IPS-18a (cell line): ENCODE measurements around the gene ATP6V0C.
A peak's percentile ranks its signal among the peaks of the same experiment; 100 is the strongest.

ENCODE experiments used
- H3K27ac ChIP-seq: one replicate; pipeline ENCODE4 v1.5.1; 2013; ENCODE audit warnings: low read length
- H3K27me3 ChIP-seq: one replicate; pipeline ENCODE4 v1.6.1; 2013; ENCODE audit warnings: mild to moderate bottlenecking, low read length; ENCODE audit not compliant: control insufficient read depth, insufficient read depth
- H3K36me3 ChIP-seq: one replicate; pipeline ENCODE4 v1.6.1; 2013; ENCODE audit warnings: low read depth, low read length; ENCODE audit not compliant: control insufficient read depth
- H3K4me1 ChIP-seq: one replicate; pipeline ENCODE4 v1.6.1; 2013; ENCODE audit warnings: low read depth, low read length; ENCODE audit not compliant: control insufficient read depth
- H3K4me3 ChIP-seq: one replicate; pipeline ENCODE4 v1.5.1; 2013; ENCODE audit warnings: low read length
- H3K9ac ChIP-seq: one replicate; pipeline ENCODE4 v1.6.1; 2013; ENCODE audit warnings: mild to moderate bottlenecking, low read length, moderate library complexity
- H3K9me3 ChIP-seq: one replicate; pipeline ENCODE4 v1.6.1; 2013; ENCODE audit warnings: low read depth, low read length; ENCODE audit not compliant: control insufficient read depth

The ATP6V0C gene

GRCh38 chr16:2470603-2471015 is 43.1 kb upstream of the ATP6V0C start:
- Histone ChIP-seq H3K4me1 (peaks cover 9% of the 10 kb centered on the region), H3K9me3 (no peaks in the 10 kb centered on the region), H3K27ac (no peak overlapping the region), H3K36me3 (no peaks in the 10 kb centered on the region), H3K27me3 (peaks cover 64% of the 10 kb centered on the region), H3K9ac (no peak overlapping the region), H3K4me3 (peak overlapping the region; percentile 27)

DNA sequence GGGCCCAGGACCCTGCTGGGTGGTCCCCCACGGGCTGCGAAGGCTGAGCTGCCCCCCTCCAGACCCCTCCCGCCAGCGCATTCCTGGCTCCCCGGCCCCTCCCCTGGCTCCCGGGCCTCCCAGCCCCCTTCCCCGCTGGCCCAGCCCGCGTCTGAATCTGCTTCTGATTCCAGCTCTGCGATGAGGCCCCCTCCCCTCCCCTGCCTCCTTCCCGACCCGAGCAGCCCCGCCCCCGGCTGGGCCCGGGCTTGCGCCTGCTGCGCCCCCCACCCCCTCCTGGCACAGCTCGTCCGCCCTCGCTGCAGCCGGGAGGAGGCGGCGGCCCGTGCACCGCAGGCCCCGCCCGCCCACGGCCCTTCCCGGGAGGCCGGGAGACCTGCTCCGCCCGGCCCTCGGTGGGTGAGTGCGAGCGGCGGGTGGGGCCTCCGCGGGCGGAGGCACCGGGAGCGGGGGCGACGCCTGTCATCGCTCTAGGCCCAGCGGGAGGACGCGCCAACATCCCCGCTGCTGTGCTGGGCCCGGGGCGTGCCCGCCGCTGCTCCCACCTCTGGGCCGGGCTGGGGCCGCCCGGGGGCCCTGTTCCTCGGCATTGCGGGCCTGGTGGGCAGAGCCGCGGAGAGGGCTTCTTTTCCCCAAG is 42.6 kb upstream of the ATP6V0C start, which contains the start of gene NTN3:
Gene NTN3, plus strand, starts transcription at position 282 of the 637 bp plus-strand sequence. CDS start 405 bp downstream, outside the sequence.
- Histone ChIP-seq H3K36me3 (no peaks in the 10 kb centered on the region), H3K9ac (no peak within 1 kb of the TSS), H3K4me3 (peak within 1 kb of the TSS; percentile 27), H3K27me3 (peaks cover 70% of the 10 kb centered on the region), H3K27ac (no peak within 1 kb of the TSS), H3K4me1 (peaks cover 9% of the 10 kb centered on the region), H3K9me3 (no peaks in the 10 kb centered on the region)

- Histone ChIP-seq H3K27ac (no peak overlapping the region), H3K4me3 (peak overlapping the region; percentile 27), H3K36me3 (no peaks in the 10 kb centered on the region), H3K9me3 (no peaks in the 10 kb centered on the region), H3K27me3 (peaks cover 77% of the 10 kb centered on the region), H3K4me1 (peaks cover 9% of the 10 kb centered on the region), H3K9ac (no peak overlapping the region)
Measured at GRCh38 chr16:2471653-2472487, 41.9 kb upstream of the ATP6V0C start.

- Histone ChIP-seq H3K27ac (no peak overlapping the region), H3K4me1 (peaks cover 9% of the 10 kb centered on the region), H3K27me3 (peaks cover 79% of the 10 kb centered on the region), H3K4me3 (no peak overlapping the region), H3K9ac (no peak overlapping the region), H3K9me3 (no peaks in the 10 kb centered on the region), H3K36me3 (no peaks in the 10 kb centered on the region)
Measured at GRCh38 chr16:2472488-2472864, 41.3 kb upstream of the ATP6V0C start.

- Histone ChIP-seq H3K36me3 (no peaks in the 10 kb centered on the region), H3K4me3 (no peak overlapping the region), H3K4me1 (peaks cover 9% of the 10 kb centered on the region), H3K9ac (no peak overlapping the region), H3K27ac (no peak overlapping the region), H3K27me3 (peaks cover 79% of the 10 kb centered on the region), H3K9me3 (no peaks in the 10 kb centered on the region)
Measured at GRCh38 chr16:2472885-2473445, 40.8 kb upstream of the ATP6V0C start.

- H3K27ac ChIP-seq, result no peak overlapping the region
- no peaks in the 10 kb centered on the region for H3K36me3 ChIP-seq
- no peak overlapping the region for H3K9ac ChIP-seq
- peaks cover 76% of the 10 kb centered on the region for H3K27me3 ChIP-seq
- no peak overlapping the region for H3K4me3 ChIP-seq
- H3K4me1 ChIP-seq, result peaks cover 9% of the 10 kb centered on the region
- H3K9me3 ChIP-seq, result no peaks in the 10 kb centered on the region
Measured at GRCh38 chr16:2473446-2473926, 40.3 kb upstream of the ATP6V0C start.

- Histone ChIP-seq H3K4me3 (peak overlapping the region; percentile 68), H3K27me3 (peaks cover 68% of the 10 kb centered on the region), H3K36me3 (no peaks in the 10 kb centered on the region), H3K9me3 (no peaks in the 10 kb centered on the region), H3K9ac (no peak overlapping the region), H3K4me1 (peaks cover 4% of the 10 kb centered on the region), H3K27ac (no peak overlapping the region)
Measured at GRCh38 chr16:2473999-2474876, 39.5 kb upstream of the ATP6V0C start.

- H3K4me1 ChIP-seq, result peaks cover 4% of the 10 kb centered on the region
- H3K4me3 ChIP-seq, result peak within 1 kb of the TSS; percentile 68
- no peaks in the 10 kb centered on the region for H3K9me3 ChIP-seq
- H3K27ac ChIP-seq, result no peak within 1 kb of the TSS
- H3K36me3 ChIP-seq, result no peaks in the 10 kb centered on the region
- H3K27me3 ChIP-seq, result peaks cover 61% of the 10 kb centered on the region
- H3K9ac ChIP-seq, result no peak within 1 kb of the TSS
Measured at GRCh38 chr16:2474877-2475412, 38.8 kb upstream of the ATP6V0C start, which contains the start of gene TBC1D24. Gene TBC1D24 (plus strand): TSS chr16:2475127. CDS start chr16:2496149, 21,022 bp downstream.

DNA sequence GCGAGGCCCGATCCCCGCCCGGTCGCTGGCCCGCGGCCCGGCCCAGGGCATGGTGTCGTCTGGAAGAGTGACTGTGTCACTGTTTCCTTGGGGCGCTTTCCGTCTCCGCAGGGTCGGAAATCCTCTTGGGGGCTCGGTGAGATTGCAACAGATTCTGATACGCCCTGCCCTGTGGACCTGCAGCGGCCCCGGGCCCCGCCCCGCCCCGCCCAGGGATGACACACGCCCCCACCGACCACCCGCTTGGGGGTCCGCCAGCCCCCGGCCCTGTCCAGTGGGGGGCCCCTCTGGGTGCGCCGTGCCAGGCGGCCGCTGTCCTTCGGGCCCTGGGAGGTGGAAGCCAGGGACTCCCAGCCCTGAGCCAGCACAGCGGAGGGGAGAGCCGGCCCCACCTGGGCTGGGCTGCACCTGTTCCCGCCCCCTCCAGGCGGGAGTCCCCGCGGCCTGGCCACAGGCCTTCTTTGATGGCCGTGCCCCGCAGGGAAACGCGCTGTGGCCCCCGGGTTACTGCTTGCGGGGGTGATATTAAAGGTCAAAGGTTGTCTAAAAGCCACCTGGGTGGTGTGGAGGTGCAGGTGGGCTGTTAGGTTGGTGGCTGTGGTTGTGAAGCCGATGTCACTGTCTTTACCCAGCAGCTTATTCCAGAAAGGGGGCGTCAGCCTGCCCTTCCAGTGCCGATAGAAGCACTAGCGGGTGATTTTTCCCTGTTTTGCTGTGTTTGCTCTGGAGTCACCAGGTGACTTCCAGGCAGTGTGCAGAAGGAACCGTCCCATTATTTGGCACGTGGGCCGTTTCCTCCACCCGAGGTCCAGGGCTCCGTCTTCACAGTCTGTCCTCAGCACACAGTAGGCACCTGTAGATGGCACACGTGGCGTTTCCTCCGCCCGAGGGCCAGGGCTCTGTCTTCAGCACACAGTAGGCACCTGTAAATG is 38.1 kb upstream of the ATP6V0C start:
- H3K9me3 ChIP-seq, result no peaks in the 10 kb centered on the region
- peaks cover under 1% of the 10 kb centered on the region for H3K4me1 ChIP-seq
- no peak overlapping the region for H3K27ac ChIP-seq
- H3K4me3 ChIP-seq, result peak overlapping the region; percentile 53
- no peak overlapping the region for H3K9ac ChIP-seq
- no peaks in the 10 kb centered on the region for H3K36me3 ChIP-seq
- peaks cover 54% of the 10 kb centered on the region for H3K27me3 ChIP-seq

- no peaks in the 10 kb centered on the region for H3K9me3 ChIP-seq
- no peaks in the 10 kb centered on the region for H3K4me1 ChIP-seq
- H3K27me3 ChIP-seq, result peaks cover 47% of the 10 kb centered on the region
- H3K36me3 ChIP-seq, result no peaks in the 10 kb centered on the region
- no peak overlapping the region for H3K27ac ChIP-seq
- H3K4me3 ChIP-seq, result no peak overlapping the region
- no peak overlapping the region for H3K9ac ChIP-seq
Measured at GRCh38 chr16:2476345-2476720, 37.4 kb upstream of the ATP6V0C start.
